HG02642 (cell line): Measurements from ENCODE around the gene OR5A2.
"Not testable (repeated sequence)": the region's sequence is repeated elsewhere in the genome, so short reads cannot be mapped to it uniquely, and the experiment has no call there.

Experiments
- ATAC-seq: cut with Tn5 transposase; IDR thresholded peaks from one replicate; pipeline ENCODE4 v1.9.1; 2021; ENCODE audit warnings: mild to moderate bottlenecking; ENCODE audit not compliant: unreplicated experiment, poor library complexity

The OR5A2 gene

DNA sequence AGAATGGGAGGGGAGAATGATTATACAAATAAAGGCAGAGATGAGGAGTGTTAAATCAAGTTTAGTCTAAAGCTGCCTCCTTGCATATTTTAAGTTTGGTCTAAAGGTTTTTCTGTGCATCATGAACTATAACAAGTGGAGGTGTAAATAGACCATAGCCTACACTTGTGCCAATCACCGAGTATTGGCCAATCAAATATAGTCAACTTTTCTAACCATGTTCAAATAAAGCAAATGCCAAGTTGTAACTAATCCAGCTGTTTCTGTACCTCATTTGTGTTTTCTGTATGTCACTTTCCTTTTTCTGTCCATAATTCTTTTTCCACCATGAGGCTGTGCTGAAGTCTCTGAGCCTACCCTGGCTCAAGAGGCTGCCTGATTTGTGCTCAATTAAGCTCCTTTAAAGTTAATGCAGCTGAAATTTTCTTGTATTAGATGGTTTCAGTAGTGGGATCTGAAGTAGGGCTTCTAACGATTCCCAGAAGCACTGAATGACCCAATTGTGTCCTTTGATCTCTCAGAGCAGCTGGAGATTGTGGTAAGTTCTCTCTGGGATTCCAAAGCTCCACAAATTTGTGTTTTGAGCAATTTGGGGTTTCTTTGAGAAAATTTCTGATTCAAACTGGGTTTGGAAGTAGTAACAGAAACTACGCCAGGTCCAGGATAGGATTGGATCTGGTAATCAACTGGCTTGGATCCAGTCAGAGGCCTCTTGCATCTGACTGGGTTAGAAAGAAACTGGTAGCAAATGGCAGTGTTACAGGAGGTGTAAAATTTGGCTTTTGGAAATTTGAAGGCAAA is 25.6 kb downstream of the OR5A2 start:
- no peak for ATAC-seq

DNA sequence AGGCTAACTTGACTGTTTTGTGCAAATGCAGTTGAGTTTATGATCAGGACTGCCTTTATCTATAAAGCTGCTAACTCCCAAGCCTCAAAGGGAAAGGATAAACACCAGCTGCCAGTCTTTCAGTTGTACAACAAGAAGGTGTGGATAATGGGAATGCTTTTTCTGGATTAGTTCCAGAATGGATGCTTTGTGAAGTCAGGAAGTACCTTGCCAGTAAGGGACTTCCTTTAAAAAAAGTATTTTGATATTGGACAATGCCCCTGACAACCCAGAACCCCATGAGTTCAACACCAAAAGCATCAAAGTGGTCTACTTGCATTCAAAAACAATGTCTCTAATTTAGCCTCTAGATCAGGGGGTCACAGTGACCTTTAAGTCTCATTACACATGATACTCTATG is 32.0 kb downstream of the OR5A2 start:
- no peak for ATAC-seq

DNA sequence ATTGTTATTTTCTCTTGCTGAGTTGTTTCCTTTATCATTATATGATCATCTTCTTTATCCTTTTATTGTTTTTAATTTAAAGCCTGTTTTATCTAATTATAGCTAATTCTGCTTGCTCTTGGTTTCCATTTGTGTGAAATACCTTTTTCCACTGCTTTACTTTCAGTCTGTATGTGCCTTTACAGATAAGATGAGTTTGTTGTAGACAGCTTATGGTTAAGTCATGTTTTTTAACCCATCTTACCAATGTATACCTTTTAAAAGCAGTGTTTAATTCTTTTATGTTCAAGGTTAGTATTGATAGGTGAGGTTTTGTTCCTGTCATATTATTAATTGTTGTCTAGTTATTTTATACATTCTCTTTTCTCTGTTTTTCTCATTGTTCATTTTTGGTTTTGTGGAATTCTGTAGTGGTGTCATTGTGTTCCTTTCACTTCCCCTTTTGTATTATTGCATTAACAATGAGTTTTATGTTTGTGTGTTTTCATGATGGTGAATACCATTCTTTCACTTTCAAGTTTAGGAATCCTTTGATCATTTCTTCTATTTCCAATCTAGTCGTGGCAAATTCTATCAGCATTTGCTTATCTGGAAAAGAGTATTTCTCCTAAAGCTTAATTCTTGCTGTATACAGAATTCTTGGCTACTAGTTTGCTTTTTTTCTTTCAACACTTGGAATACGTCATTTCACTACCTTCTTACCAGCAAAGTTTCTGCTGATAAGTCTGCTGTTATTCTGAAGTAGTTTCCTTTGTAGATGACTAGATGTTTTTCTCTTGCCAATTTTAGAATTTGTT is 45.8 kb downstream of the OR5A2 start:
- peak; percentile 96 for ATAC-seq

DNA sequence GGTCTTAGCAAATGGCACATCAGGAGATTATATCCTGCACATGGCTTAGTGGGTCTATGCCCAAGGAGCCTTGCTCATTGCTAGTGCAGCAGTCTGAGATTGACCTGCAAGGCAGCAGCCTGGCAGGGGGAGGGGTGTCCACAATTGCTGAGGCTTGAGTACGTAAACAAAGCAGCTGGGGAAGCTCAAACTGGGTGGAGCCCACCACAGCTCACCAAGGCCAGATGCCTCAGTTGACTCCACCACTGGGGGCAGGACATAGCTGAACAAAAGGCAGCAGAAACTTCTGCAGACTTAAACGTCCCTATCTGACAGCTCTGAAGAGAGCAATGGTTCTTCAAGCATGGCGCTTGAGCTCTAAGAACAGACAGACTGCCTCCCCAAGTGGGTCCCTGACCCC is 53.9 kb downstream of the OR5A2 start:
- not testable (repeated sequence) for ATAC-seq

DNA sequence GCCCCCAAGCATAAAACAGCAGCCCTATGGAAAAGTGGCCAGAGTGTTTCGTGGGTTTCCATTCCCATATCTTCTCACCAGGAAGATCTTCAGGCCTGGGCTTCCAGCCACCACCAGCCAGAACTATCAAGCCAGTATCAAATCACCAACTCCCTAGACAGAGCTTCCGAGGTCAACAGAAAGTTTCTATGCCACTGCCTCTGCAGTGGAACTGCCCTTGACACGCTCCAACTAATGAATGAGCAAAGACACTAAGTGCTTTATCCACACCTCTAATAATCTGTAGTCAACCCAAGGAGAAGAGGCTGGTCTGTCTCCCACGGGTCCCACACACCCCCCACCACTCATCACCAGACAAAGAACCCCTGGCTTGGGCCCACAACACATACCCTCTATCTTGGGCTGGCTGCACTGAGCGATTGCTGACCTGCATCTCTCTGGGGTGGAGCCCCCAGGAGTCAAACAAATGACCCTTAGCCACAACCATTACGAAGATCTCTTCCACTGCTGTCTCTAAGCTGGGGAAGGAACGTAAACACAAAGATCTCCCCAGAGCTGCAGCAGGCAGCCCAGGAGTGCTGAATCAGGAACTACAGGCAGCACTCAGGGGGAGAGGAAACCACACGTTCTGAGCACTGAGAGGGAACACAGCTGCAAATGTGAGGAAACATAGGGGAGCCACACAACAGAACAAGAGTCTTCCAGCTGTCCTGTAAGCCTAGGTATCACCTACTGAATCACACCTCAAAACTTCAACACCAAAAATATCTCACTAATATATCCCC is 57.8 kb downstream of the OR5A2 start:
- ATAC-seq: no peak
